Left hindlimb (tissue), 1 donor: ENCODE results near the gene MAP3K1.

Experiments
- DNase-seq: peaks from one replicate; pipeline ENCODE4 v3.0.0-alpha.2; 2018

MAP3K1 gene

DNA sequence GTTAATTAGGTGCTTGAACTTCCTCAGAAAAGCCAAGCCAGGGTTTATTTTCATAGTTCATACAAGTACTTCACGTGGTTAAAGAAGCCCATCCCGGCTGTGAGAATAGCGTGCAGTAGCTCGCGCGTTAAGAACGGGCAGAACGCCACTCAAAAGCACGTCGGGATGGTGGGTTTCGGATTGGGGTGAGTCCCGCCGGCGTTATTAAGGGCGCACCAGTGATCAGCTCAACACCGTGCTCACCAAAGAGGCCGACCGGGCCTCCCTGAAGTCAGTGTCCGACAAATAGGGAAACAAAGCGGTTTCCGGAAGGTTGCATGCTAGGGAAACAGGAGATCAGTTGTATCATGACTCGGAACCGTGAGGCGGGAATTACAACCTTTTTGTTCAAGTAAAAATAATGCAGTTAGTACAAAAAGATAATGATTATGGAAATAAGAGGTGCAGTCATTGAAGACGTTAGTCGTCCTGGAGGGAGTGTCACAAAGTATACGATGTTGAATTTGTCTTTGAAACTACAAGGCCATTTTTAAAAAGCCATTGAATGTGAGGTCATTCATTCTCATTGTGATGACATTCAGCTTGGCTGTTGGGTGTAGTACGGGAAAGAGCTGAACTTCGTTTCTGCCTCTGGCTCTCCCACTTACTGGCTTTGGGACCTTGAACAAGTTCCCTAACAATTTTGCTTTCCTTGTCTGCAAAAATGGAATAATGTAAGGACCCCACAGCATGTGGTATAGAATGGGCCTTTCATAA, 95.0 kb downstream of the MAP3K1 start:
- no peak for DNase-seq

DNA sequence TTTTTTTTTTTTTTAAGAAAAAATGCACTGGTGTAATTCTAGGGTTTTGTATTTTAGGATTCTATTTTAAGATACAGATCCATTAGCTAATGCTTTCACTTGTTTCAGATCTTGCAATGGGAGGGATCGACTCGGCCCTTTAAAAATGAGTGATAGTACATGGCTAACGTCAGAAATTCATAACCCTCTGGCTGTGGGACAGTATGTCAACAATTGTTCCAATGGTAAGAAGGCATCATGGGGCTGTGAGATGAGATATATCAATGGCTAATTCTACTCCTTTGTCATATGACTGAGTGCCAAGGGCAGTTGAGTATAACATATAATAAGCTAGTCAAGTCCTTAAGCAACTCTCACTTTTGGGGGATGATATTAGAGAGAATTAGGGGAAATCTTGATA, 98.4 kb downstream of the MAP3K1 start:
- no peak for DNase-seq

DNA sequence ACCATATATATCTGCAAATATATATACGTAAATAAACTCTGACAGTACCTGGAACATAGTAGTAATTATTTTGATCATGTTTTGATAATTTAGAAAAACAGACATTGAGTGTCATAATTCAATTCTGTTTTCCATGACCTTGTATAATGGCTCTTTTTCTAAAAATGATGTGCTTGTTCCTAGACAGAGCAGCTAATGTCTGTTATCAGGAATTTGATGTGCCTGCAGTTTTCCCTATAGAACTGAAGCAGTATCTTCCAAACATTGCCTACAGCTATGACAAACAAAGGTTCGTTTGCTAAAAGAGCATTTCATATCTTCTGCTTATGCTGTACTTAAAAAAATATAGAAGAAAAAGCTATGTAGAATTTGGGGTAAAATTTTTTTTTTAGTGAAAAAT, 99.3 kb downstream of the MAP3K1 start:
- DNase-seq, result no peak

DNA sequence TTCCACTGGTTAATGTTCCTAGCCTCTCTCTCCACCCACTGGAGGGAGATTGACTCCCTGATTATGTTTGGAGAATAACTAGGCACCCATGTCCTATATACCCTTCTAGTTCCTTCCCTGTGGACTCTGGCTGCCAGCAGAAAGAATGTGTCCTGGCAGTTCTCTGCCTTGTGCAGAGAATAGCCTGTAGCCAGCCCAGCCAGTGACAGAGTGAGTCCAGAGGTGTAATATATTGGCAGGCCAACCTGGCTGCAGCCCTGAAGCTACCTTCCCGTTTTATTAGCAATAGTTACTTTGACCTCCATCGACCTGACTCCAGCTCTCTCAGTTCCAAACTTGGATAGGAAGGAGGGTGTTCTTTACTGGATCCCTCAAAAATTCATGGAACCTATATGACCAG, 102.2 kb downstream of the MAP3K1 start:
- DNase-seq, result no peak

DNA sequence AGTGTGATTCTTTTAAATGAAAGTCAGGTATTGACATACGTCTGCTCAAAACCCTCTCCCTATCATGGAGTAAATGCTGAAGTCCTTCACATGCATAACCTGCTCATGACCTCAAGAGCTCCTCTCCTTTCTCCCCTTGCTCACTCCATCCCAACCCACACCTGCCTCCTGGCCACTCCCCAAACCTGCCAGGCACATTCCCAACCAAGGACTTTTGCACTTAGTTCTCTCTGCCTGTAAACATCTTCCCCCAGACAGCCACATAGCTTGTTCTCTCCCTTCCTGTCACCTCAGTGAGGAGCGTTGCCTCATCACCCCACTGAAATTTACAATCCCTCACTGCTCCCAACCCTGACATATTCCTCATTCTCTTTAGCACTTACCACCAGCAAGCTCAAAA, 102.7 kb downstream of the MAP3K1 start:
- no peak for DNase-seq

DNA sequence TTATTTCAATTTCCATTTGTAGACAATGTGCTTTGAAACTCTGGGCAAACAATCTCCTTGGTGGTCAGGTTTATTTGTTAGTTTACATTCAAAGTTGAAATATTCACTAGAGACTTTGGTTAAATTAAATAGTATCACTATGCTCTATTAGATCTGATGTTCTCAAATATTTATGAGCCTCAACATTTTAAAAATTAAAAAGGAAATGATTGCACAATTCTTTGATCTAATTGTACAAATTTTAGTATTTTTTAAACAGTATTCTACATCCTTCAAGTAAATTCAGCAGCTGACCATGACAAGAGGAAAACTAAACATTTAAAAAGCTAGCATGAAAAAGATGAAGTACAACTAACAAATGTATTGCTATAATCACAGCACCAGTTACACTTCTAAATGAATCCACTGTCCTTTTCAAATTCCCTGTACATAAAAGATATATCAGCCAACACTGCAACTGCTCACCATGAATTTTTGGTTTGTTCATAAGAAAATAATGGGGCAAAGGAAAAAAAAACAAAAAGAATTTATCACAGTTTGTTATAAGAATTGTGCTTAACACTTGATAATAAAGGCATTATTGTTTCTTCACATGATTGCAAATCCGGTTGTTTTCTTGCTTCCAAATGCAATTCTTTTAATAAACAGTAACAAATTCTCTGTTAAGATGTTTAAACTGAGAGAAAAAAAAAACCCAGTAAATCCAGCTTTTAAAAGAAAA, 104.8 kb downstream of the MAP3K1 start:
- DNase-seq, result no peak

DNA sequence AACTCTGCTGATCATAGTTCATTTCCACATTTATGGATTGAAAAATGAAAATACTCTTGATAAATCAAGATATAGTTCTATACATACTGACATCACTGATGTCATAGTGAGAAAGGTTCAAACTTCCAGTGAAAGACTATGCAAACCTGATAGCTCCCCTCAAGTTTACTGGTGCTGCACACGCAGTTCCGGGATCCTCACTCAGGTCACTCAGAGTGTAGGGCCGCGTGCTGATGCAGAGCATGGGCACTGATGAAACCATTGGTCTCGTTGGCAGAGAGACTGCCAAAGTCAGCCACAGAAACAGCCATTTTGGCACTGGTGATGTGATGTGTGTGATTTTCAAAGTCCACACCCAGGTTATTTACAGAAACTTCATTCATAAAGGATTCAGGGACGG, 107.6 kb downstream of the MAP3K1 start:
- no peak for DNase-seq

DNA sequence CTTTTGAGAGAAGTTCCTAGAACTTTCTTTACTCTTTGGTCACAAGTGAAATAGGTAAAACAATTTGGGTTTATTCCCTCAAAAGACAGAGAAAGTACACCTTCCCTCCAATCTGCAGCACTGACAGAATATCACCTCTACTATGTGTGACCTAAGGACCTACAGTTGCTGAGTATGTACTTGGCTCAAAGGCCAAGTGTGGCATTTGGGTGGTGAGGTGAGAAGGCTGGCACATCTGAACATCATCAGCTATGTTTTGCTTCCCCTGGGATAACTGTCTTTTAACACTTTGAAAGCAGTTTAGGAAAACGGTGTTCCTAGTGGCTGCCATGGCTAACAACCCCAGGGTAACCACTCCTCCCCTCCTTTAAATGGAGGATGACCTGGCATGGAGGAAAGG, 119.0 kb downstream of the MAP3K1 start:
- no peak for DNase-seq

DNA sequence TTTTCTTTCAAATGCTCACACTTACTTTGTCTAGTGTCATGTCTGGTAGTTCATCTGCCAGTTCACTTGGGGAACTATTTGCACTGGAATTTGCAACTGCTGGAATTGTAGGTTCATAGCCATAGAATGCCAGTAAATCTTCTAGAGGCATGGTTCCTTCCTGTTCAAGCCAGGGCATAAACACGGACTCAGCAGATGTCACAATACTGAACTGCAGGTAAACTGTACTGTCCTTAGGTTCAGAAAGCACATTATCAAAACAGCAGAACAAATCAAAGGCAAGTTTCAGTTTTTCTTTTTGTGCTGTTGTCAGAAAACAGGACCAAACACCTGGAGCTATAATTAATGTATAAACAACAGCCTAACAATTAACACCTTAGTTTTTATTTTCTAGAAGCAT, 123.5 kb downstream of the MAP3K1 start:
- DNase-seq, result no peak

DNA sequence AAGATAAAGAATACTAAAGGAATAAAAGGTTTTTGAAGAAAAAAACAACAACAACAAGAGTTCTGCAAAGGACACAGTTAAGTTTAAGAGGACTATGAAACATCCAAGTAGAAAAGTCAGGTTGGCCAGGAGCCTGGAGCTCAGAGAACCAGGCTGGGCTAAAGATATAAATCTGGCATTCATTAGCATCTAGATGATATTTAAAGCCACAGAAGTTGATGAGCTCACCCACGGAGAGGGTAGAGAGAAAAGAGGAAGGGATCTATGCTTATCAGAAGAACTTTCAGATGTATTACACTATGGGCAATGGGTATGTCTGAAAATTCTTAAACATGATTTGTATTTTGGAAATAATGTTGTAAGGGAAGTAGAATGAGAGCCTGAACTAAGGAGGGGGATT, 126.6 kb downstream of the MAP3K1 start:
- no peak for DNase-seq
